Testis (tissue), 3 donors: ENCODE data around the gene ISY1. TPM values are rescaled to one million over a fixed set of nuclear protein-coding genes. Genes with fewer than 3 reads are reported as not detected.

Source experiments
- DNase-seq: peaks from one replicate; pipeline ENCODE4 v3.0.0-alpha.2; 2019
- H3K27ac ChIP-seq, 2 donors: fragments of 200-600 bp; sonication (generic); one replicate each; pipeline ENCODE4 v1.5.1; 2019
- H3K27me3 ChIP-seq: fragments of 200-600 bp; sonication (generic); one replicate; pipeline ENCODE4 v1.5.1; 2019
- H3K36me3 ChIP-seq: fragments of 200-600 bp; sonication (generic); one replicate; pipeline ENCODE4 v1.5.1; 2017; ENCODE audit warnings: low read depth; ENCODE audit errors: missing control alignments
- H3K4me1 ChIP-seq: fragments of 200-600 bp; sonication (generic); one replicate; pipeline ENCODE4 v1.5.1; 2019
- H3K4me3 ChIP-seq, 2 donors: fragments of 200-600 bp; sonication (generic); one replicate each; pipeline ENCODE4 v1.5.1; 2017 to 2019
- H3K9me3 ChIP-seq: fragments of 200-600 bp; sonication (generic); one replicate; pipeline ENCODE4 v1.5.1; 2017
- POLR2A ChIP-seq: fragments of 450-650 bp; IDR thresholded peaks from one replicate; pipeline ENCODE4 v1.6.1; 2017; ENCODE audit warnings: antibody characterized with exemption, mild to moderate bottlenecking, moderate library complexity
- WGBS, 2 donors: methylation state at CpG; one replicate each; pipeline ENCODE4 v1.1.5; 2018; 5-methylcytosine and 5-hydroxymethylcytosine counted together
- intact Hi-C: fragments of 100-400 bp; cut with DNase I; formaldehyde crosslinking; loops from one replicate; pipeline ENCODE4 v1.15.1; 2023; ENCODE audit warnings: low total_unique reads
- polyA plus RNA-seq: library from polyadenylated mRNA; stranded (reverse); fragments of 350-450 nt; fragmentation: Illumina TruSeq; extraction: RNeasy Lipid Tissue Mini Kit (QIAGEN cat#74804); gene quantifications from one replicate; pipeline ENCODE4 v1.2.3, GENCODE V29; 2014; ENCODE audit warnings: low read depth, low replicate concordance; ENCODE audit not compliant: insufficient read depth
- total RNA-seq, 2 donors: library from RNA; depleted of rRNA; stranded (reverse); fragments of >200 nt; gene quantifications; one replicate each; pipeline ENCODE4 v1.2.3, GENCODE V29; 2016
- TF ChIP-seq, protein P1 (sequence below), 3 experiments: fragments of 450-650 bp in 2 of 3; fragments of 200-600 bp in 1 of 3; sonication (generic) in 1 of 3; IDR thresholded peaks; one replicate each; pipeline ENCODE4 v1.5.1; 2016 to 2019; ENCODE audit warnings: antibody characterized with exemption in 3 of 3, mild to moderate bottlenecking in 2 of 3, moderate library complexity in 1 of 3

The ISY1 gene
- total and polyA plus RNA-seq, 3 donors from 2014 or later, result 19.4 to 21.0 (median 20.7) TPM

DNA sequence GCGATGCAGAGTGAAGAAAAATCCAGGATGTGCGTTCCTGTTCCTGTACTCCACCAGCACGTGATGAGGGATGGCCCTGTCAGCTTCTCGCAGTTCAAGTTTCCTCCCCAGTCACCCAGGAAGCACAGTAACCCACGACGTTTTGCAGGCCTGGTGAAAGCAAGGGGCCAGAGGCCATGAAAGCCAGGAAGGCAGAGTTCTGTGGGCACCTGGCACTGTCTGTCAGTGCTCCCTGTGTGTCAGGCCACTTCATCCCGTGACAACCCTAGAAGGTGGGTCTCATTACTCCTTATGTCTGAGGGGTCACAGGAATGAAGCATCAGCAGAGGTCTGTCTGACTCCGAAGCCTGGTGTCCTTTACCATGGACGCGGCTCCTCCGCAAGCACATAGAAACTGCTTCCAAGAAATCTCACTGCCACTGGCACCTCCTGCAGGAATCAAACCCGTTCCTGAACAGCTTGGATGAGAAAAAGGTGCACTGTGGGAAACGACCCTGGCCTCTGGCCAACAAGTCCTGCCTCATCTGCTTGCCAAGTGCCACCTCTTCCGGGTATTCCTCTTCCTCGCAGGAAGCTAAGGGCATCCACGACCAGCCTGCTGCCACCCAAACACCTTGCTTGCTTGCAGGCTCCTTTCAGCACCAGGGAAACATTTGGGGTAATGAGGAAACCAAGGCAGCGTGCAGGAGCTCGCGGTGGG is 53.8 kb downstream of the ISY1 start:
- 75 to 77% methylated on average over 14 to 19 of the region's 19 CpGs for WGBS, 2 donors
- H3K9me3 ChIP-seq, result no peaks in the 10 kb centered on the region
- TF ChIP-seq, protein P1, sequence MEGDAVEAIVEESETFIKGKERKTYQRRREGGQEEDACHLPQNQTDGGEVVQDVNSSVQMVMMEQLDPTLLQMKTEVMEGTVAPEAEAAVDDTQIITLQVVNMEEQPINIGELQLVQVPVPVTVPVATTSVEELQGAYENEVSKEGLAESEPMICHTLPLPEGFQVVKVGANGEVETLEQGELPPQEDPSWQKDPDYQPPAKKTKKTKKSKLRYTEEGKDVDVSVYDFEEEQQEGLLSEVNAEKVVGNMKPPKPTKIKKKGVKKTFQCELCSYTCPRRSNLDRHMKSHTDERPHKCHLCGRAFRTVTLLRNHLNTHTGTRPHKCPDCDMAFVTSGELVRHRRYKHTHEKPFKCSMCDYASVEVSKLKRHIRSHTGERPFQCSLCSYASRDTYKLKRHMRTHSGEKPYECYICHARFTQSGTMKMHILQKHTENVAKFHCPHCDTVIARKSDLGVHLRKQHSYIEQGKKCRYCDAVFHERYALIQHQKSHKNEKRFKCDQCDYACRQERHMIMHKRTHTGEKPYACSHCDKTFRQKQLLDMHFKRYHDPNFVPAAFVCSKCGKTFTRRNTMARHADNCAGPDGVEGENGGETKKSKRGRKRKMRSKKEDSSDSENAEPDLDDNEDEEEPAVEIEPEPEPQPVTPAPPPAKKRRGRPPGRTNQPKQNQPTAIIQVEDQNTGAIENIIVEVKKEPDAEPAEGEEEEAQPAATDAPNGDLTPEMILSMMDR (IDR thresholded peaks at IDR 0.05), result no peak
- TF ChIP-seq POLR2A, result no peak
- H3K27ac ChIP-seq, result no peak overlapping the region
- intact Hi-C loops, result no loop called here
- no peak overlapping the region for H3K4me3 ChIP-seq
- no peaks in the 10 kb centered on the region for H3K27me3 ChIP-seq
- peaks cover 28% of the 10 kb centered on the region for H3K4me1 ChIP-seq
- DNase-seq, result no peak
- H3K36me3 ChIP-seq, result no peaks in the 10 kb centered on the region

DNA sequence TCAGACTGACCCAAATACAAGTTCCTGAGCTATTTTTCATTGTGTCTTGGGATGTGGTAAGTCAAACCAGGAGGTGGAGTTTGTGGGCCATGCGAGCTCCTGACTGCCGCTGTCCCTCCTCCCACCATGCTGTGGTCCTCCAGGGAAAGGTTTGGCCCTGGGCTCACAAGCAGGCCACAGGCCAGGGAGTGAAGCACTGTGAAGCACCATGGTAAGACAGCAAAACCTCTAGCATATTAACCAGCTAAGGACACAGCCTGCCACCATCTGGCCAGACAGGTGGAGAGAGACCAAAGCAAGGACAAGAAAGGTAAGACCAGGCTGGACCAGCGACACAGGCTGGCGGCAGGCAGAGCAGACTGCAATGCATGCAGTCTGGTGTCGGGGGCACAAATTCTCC is 54.5 kb downstream of the ISY1 start:
- Histone ChIP-seq H3K4me1 (peaks cover 35% of the 10 kb centered on the region), H3K36me3 (no peaks in the 10 kb centered on the region), H3K9me3 (no peaks in the 10 kb centered on the region), H3K27me3 (no peaks in the 10 kb centered on the region), H3K4me3 (no peak overlapping the region), H3K27ac (no peak overlapping the region)
- TF ChIP-seq, protein P1 (IDR thresholded peaks at IDR 0.05), result no peak
- no peak for TF ChIP-seq POLR2A
- DNase-seq, result peak; percentile 42
- 70 to 83% methylated on average over 5 of the region's 5 CpGs for WGBS, 2 donors
- intact Hi-C loops, result no loop called here

DNA sequence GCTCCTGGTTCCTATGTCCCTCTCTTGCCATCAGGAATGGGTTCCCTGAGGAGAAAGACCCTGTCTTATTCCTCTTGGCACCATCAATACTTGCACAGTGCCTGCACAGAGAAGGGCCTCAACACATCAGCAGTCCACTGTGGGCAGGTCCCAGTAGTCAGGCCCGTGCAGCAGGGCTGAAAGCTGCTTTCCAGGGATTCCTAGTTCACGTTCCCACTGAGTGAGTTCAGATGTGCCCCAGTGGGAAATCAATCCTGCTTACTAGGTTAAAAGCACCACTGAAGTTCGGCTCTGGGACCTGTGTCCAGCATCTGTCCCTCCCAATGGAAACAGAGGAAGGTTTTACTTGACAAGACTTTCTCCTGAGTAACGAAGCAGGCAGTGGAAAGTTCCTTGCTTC is 55.0 kb downstream of the ISY1 start:
- H3K4me1 ChIP-seq, result peaks cover 36% of the 10 kb centered on the region
- no peak overlapping the region for H3K4me3 ChIP-seq
- H3K9me3 ChIP-seq, result no peaks in the 10 kb centered on the region
- TF ChIP-seq, protein P1 (IDR thresholded peaks at IDR 0.05), result no peak
- no peak for TF ChIP-seq POLR2A
- DNase-seq, result no peak
- no peak overlapping the region for H3K27ac ChIP-seq
- intact Hi-C loops, result no loop called here
- no peaks in the 10 kb centered on the region for H3K36me3 ChIP-seq
- 38 to 39% methylated on average over 4 of the region's 4 CpGs for WGBS, 2 donors
- H3K27me3 ChIP-seq, result no peaks in the 10 kb centered on the region

DNA sequence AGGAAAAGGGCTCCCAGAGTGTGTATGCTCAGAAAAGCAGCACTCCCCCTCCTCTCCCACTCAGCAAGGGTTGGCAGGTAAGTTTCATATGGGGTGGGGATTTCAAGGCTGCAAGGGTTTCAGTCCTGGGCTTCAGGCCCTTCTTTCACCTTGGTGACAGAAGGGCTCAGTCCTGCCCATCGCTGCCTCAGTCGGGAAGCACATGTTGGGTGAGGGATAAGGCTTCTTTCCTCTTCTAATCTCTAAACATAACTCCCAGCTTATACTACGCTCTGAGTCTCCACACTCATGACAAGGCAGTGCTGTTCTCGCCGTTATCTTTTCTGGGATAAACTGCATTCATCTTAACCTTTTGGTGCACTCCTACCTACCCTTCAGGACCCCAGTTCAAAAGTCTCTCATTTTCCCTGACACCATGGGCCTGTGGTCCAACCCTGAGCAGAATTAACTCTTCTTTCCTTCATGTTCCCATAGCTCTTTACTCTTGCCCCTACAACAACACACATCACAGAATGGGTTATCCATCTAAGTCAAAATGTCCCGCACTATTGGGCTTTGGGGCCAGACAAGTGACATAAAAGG is 56.3 kb downstream of the ISY1 start:
- intact Hi-C loops, result no loop called here

More for the DNA sequence above, 56.3 kb downstream of the ISY1 start:
- no peak for DNase-seq
- H3K27ac ChIP-seq, result no peak overlapping the region
- no peaks in the 10 kb centered on the region for H3K36me3 ChIP-seq
- H3K27me3 ChIP-seq, result no peaks in the 10 kb centered on the region
- peaks cover 36% of the 10 kb centered on the region for H3K4me1 ChIP-seq
- no peak for TF ChIP-seq POLR2A
- TF ChIP-seq, protein P1 (IDR thresholded peaks at IDR 0.05), result no peak
- no peak overlapping the region for H3K4me3 ChIP-seq
- no peaks in the 10 kb centered on the region for H3K9me3 ChIP-seq
- 74 to 81% methylated on average over 6 of the region's 6 CpGs for WGBS, 2 donors
